Measurements from ENCODE around the gene GAPDHS.

Gene GAPDHS

GRCh38 chr19:35546532-35546931 lies 13.3 kb downstream of the GAPDHS start:
- Mint-ChIP-seq H3K27me3 (ENCODE audit: low read depth) (peaks cover 4% of the 10 kb centered on the region), H3K36me3 (ENCODE audit: low read depth) (peaks cover 4% of the 10 kb centered on the region), H3K9me3 (no peaks in the 10 kb centered on the region), H3K4me3 (peak overlapping the region; percentile 92 to 97 (median 96)), H3K4me1 (peaks cover 19% of the 10 kb centered on the region), H3K27ac (peak overlapping the region in 2 of 3 experiments; percentile 55 to 56)
- TF ChIP-seq CTCF (IDR thresholded peaks at IDR 0.05; ENCODE audit: unreplicated experiment in 3 of 3): no peak

DNA sequence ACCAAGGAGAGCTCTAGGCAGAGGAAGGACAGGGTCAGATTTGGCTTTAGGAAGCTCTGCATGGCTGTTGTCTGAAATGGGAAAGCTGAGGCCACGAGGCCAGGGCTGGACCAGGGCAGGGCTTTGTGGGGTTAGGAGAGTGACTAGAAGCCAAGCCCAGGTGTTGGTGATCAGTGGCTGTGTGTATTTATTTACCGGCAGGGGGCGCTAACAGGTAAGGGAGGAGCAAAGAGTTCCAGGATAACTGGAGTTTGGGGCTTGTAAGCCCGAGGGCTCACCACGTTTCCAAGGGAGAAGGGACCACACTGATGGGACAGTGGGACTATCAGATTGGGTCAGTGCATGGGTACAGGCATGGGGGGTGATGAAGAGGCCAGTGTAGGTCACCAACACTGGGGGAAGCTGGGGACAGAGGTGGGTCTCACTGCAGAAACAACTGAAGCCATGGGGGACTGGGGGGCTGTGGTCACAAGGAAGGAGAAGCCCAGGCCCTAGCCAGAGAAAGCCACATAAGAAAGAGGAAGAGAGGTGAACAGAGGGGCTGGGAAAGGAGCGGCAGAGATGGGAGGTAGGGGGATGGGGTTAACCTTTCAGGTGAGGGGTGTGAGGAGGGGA lies 16.0 kb downstream of the GAPDHS start:
- Mint-ChIP-seq H3K4me1 (peaks cover 19% of the 10 kb centered on the region), H3K27ac (no peak overlapping the region), H3K27me3 (ENCODE audit: low read depth) (peaks cover 11% of the 10 kb centered on the region), H3K4me3 (peak overlapping the region; percentile 26 to 62 (median 53)), H3K36me3 (ENCODE audit: low read depth) (no peaks in the 10 kb centered on the region), H3K9me3 (no peaks in the 10 kb centered on the region)
- peak; percentile 62 to 65 (median 65) for TF ChIP-seq CTCF (IDR thresholded peaks at IDR 0.05; ENCODE audit: unreplicated experiment in 3 of 3)

- H3K4me1 Mint-ChIP-seq: peaks cover 12% of the 10 kb centered on the region
- no peak overlapping the region for H3K4me3 Mint-ChIP-seq
Observed at GRCh38 chr19:35549879-35550523, 16.7 kb downstream of the GAPDHS start.

DNA sequence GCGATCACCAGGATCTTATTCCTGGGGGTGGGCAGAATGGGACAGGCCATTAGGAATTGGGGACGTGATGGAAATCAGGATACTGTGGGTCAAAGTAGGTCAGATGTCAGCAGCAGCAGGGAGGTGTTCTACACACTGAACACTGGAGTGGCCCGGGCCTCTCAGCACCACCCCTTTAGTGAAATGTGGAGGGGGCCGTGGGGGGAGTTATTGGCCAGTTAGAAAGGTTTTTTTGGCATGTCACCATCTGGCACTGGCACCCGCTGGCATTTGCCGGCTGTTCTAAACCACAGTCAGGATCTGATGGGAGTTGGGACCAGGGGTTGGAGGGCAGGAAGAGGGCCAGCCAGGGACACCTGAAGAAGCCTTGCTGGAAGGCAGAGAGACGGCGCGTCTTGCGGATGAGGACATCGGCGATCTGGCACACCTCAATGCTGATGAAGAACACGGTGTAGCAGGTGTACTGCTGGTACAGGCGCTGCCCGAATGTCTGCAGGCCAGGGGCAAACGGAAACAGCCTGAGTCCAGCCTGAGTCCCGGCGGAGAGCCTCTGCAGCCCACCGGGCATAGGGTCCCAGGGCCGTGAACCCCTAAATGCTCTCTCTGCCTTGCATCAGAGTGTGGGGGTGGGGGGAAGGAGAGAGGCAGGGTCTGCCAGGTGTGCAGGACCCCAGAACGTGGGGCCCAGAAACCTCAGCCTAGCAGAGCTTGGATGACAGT lies 18.0 kb downstream of the GAPDHS start:
- TF ChIP-seq CTCF (IDR thresholded peaks at IDR 0.05; ENCODE audit: unreplicated experiment in 3 of 3): no peak
- H3K27me3 Mint-ChIP-seq (ENCODE audit: low read depth): peaks cover 21% of the 10 kb centered on the region
- no peak overlapping the region for H3K4me3 Mint-ChIP-seq
- H3K27ac Mint-ChIP-seq: no peak overlapping the region
- H3K4me1 Mint-ChIP-seq: peaks cover 9% of the 10 kb centered on the region
- H3K36me3 Mint-ChIP-seq (ENCODE audit: low read depth): no peaks in the 10 kb centered on the region
- no peaks in the 10 kb centered on the region for H3K9me3 Mint-ChIP-seq

More at GRCh38 chr19:35549879-35550523, 16.7 kb downstream of the GAPDHS start:
- H3K27ac Mint-ChIP-seq: no peak overlapping the region
- TF ChIP-seq CTCF (IDR thresholded peaks at IDR 0.05; ENCODE audit: unreplicated experiment in 3 of 3): no peak
- H3K27me3 Mint-ChIP-seq (ENCODE audit: low read depth): peaks cover 11% of the 10 kb centered on the region
- H3K9me3 Mint-ChIP-seq: no peaks in the 10 kb centered on the region
- no peaks in the 10 kb centered on the region for H3K36me3 Mint-ChIP-seq (ENCODE audit: low read depth)

- TF ChIP-seq CTCF (IDR thresholded peaks at IDR 0.05; ENCODE audit: unreplicated experiment in 3 of 3): no peak
- Mint-ChIP-seq H3K27ac (no peak overlapping the region), H3K27me3 (ENCODE audit: low read depth) (peaks cover 31% of the 10 kb centered on the region), H3K36me3 (ENCODE audit: low read depth) (no peaks in the 10 kb centered on the region), H3K4me1 (peaks cover 5% of the 10 kb centered on the region), H3K4me3 (no peak overlapping the region), H3K9me3 (no peaks in the 10 kb centered on the region)
Observed at GRCh38 chr19:35552534-35553384, 19.5 kb downstream of the GAPDHS start.
